GM10847 (cell line): ENCODE data around the gene SERGEF.

Source experiments
- POLR2A ChIP-seq: IDR thresholded peaks from 2 replicates; pipeline ENCODE4 v1.6.1; 2011; ENCODE audit not compliant: insufficient read length; ENCODE audit errors: extremely low read depth

The SERGEF gene

DNA sequence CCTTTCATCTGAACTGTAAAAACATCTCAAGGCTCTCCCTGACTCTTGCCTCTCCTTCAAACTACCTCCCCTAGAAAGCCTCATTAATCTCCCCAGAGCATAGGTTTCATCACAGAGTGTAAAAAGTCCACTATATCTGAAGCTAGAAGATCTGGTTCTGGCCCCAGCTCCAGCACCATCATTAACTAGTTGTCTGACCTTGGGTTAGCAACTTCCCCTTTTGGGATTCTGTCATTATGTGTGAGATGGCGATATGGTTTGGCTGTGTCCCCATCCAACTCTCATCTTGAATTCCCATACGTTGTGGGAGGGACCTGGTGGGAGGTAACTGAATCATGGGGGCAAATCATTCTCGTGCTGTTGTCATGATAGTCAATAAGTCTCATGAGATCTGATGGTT is 181.0 kb downstream of the SERGEF start:
- no peak for TF ChIP-seq POLR2A

DNA sequence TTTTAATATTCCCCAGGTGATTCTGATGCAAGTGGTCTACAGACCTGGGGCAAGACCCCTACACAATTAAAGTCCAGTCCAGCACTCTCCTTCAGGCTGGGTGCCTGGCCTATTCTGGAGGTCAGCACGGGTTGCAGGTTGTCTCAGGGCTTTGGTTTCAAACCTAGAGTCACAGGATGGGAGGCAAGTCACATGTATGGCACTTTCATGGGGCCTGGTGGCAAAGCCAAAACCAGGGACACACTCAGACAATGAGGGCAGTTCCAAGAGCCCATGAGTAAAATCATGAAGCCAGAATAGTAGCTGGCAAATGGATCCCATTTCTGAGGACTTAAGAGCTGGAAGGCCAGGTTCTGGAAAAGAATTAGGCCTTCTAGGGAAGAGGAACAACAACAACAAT is 181.6 kb downstream of the SERGEF start:
- no peak for TF ChIP-seq POLR2A

DNA sequence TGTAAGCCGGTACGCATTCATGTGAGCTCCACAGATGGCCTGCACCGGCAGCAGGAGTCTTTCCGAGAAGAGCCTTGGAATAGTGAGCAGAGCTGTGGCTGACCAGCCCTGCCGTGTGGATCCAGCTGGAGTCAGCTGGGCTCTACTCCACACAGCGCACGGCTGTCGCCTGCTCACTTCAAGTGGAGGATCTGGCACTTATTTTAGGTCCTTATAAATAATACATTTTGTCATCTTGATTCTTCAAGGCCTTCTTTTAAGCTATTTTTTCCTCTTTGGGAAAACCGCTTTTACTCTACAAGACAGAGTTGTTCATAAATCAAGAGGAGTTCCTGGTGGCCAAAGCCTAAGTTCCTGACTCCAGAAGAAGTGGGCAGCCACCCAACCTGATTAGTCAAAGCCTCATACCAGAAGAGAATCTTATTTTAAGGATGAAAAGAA is 184.5 kb downstream of the SERGEF start:
- no peak for TF ChIP-seq POLR2A

DNA sequence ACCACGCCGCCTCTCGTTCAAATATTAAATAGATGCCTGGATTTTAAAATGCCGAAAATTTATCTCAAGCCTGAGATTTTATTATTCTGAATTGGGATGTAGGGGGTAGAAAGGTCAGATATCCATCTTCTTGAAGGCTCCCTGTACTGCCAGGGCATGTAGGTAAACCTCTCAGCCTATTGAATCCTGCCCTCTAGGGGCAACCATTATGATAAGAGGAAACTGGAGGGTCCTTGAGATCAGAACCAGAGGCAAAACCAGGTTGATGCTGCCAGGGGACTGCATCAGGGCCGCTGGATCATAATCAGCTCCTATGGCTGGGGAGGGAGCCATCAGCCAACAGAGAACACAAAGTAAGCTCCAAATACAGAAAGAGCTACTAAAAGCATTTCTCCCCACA is 185.8 kb downstream of the SERGEF start:
- TF ChIP-seq POLR2A: no peak

DNA sequence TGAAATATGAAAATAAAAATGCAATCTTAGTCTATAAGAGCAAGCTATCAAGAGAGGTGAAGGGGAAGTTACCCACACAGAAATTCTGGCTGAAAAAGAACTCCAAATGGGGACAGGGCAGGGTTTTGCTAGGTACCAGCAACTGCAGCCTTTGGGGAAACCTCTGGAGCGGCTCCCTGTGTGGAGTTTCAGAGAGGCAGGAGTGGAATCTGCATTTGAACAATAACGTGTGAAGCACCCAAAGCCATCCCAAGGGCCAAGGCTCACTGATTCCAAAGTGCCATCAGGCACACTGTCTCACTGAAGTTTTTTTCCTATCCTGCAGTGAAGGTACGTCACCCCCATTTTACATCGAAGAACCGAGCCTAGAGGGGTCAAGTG is 190.5 kb downstream of the SERGEF start:
- TF ChIP-seq POLR2A: no peak

DNA sequence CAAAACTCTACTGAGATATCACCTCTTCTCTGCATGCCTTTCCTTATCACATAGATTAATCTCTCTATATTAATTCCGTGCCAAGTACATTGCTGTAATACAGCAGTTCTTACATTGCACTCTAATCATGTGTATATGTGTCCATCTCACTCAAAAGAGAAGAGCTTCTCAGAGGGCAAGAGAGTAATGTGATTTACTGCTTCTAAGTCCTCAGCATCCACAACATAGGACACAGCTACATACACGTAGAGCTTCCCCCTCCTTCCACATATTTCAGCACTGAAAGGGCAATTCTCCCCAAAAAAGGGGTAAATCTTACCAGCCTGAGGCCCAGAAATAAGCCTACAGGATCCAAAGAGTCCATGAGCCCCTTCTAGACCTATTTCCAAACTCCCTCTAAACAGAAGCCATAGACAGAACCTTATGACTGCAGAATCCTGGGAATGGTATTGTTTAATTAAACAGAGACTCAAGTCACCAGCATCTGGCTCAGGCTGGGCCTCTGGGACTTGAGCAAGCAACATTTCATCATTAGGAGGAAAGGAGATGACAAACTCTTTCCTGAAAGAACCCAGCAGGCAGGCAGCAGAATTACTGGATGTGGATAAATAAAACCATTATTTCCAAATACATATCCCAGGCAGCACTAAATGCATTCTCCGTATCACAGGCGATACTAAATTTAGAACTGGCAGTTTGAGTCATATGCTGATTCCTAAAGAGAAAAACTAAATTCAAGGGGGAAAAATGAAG is 191.0 kb downstream of the SERGEF start:
- no peak for TF ChIP-seq POLR2A

DNA sequence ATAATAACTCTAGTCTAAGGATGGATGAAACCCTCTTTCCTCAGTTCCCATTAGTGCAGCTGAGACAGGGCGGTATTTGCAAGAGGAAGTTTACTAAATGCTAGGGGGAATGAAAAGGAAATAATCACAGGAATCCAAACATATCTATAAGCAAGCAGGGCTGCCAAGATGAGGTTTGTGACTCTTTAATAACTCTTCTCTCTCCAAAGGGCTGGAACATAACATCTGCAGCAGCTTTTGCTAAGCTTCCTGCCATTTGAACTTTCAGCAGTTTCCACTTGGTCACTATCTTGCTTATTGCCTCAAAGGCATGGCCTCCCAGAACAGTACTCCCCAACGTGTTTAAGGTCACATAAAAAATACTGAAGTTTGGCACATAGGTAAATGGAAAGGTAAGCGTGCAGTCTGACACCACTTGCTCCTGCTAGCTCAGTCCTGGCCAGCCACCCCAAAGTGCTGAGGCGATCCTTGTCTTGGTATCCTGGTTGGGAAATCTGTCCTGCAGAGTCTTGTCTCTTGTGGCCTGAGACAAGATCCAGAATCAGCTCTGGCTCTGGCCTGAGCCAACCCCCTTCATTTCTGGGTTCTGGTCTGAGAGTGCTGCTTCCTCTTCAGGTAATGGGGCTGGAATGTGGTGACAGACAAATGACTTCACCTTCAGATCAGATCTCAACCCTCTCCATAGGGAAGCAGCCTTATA is 196.5 kb downstream of the SERGEF start:
- no peak for TF ChIP-seq POLR2A

DNA sequence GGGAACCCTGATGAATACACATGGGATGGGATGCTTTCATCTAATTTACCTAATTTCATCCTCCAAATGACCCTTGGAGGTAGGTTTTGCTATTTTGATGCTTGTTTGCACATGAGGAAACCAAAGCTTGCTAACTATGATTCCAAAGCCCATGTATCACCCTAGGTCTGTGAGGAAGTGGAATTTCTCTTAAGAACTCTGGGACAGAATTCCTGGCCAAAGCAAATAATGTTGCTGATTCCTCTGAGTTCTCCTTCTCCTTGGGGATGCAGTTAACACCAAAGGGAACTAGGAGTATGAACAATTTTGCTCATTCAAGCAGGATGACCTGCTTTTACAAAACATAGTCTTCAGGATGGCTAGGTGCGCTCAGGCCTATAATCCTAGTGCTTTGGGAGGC is 198.3 kb downstream of the SERGEF start:
- no peak for TF ChIP-seq POLR2A

DNA sequence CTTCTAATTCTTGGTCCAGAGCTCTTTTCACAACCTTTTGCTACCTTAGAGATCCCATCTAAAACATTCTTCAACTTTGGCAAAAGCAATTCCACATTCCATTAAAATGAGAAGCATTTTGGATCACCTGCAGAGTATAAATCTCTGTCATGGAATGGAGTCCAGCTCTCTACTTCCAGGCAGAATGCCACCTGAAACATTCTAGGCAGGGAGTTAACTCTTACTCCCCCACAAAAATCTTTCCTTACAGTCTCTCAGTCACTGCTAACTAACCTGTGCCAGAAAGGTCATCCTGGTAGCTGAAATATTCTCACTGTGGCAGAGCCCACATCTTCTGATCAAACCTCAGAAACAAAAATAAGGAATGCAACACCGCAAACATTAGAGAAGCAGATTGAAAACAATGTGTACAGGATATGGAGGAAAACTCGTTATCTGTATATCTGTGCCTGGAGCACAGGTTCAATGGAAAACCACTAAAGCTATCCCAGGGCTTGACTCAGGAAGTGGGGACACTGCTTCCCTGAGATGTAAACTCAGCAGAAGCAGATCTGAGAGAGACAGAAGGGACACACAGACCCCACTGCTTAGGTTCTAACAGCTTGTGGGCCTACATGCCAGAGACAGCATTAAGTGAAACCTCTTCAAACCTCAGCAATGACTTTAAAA is 199.3 kb downstream of the SERGEF start:
- no peak for TF ChIP-seq POLR2A

DNA sequence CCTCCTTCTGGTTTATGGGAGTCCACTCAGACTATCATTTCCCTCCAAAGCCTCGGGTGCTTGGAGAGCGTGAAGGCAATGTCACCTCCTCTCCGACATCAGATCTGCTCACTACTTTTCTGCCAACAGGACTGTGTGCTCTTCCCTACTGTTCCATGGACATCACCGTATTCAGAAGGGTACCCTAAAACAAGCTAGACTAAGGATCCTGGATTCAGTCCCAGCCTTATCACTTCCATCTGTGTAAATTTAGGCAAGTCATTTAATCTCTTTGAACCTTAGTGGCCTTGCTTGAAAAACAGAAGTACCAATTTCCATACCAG is 200.0 kb downstream of the SERGEF start:
- TF ChIP-seq POLR2A: no peak

DNA sequence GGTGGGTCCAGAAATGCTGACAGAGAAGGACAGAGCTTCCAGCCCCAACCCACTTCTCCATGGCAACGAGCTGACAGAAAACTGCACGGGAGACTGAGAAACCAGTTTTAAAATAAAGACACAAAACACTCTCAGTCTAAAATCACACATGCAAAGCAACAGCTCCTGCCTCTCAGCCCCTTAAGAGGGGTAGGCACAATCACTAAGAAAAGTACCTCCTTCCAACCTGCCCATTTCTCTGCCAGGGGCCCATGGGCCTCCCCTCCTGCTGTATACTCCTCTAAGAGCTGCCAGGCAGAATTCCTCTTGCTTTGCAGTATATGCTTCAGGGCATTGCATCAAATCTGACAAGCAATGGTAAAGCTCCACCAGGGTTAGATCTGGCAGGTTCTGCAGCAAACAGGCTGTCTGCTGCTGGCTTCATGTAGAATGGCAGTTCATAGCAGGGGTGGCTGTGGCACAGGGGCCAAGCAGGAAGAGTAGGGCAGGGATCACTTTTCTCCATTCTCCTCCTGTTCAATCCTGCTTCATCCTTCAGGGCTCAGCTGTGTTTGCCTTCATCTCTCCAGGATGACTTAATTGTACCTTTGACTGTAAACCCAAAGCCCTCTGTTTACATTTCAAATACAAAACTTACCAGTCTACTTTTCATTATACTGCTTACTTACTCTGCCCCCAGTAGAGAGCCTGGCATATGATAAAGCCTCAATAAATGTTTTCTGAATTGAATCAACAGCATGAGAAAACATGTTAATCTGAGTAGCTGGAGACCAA is 200.6 kb downstream of the SERGEF start:
- TF ChIP-seq POLR2A: no peak

DNA sequence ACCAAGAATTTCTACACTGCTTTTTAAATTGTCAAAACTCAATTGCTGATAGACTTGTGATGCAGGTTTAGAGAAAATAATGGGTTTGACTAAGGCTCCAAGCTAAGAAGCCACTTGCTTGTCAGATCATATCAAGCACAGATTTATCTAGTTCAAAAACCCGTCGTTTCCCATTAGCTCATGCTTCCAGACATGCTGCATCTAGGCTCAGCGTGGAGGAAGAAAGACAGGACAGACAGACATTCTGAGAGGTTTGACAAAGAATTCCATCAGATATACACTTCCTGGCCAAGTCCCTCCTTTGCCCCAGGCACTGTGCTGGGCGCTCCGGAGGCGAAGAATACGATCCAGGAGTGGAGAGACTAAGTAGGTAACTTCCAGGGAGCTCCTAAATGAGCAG is 201.5 kb downstream of the SERGEF start:
- no peak for TF ChIP-seq POLR2A

DNA sequence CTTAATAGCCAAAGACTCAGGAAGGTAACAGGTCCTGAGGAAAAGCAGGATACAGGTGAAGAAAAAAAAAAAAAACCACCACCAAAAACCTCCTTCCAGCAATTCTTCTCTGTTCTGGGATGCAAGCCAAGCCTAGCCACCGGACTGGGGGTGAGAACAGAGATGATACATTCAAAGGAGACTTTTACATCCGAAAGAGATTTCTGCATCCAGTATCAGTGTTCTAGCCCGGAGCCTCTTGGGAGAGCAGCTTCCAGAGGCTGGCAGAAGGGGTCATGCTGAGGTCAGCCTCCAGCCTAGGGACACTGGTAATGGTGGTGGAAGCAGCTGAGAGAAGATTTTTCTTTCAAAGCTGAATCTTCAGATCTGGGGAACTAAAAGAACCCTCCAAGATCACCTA is 202.1 kb downstream of the SERGEF start:
- TF ChIP-seq POLR2A: no peak

DNA sequence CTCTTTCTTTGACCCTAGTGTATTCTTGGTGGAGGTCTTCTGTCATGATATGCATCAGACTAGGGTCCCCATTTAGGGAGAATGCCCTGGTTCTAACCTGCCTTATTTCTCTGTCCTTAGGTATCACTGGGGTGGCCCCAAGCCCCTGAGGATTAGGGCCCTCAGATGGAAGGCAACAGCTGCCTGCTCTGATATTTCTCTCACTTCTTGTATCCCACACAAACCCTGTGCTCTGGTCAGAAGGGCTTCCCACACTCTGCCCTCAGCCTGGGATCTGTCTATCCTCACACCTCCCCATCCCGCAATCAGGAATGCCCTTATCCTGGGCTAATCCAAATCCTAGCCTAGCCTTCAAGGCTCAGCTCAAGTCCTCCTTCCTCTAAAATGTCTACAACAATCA is 202.8 kb downstream of the SERGEF start:
- TF ChIP-seq POLR2A: no peak

DNA sequence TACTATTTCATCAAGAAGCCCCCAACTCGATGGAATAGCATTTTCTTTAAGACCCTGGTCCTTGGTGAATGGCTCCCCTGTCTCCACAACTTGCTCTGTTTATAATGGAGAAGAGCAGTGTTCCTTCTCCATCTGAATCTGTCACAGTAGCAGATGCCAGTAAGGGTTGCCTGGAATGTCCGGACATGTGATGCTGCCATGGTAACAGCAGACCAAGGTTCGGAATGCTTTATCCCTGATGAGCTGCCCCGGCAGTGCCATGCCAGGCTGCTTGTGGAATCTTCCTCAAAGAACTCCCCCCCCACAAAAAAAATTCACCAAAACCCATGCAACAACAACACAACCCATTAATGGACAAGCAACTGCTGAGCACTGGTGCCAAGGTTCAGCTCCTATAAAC is 205.8 kb downstream of the SERGEF start:
- TF ChIP-seq POLR2A: no peak

DNA sequence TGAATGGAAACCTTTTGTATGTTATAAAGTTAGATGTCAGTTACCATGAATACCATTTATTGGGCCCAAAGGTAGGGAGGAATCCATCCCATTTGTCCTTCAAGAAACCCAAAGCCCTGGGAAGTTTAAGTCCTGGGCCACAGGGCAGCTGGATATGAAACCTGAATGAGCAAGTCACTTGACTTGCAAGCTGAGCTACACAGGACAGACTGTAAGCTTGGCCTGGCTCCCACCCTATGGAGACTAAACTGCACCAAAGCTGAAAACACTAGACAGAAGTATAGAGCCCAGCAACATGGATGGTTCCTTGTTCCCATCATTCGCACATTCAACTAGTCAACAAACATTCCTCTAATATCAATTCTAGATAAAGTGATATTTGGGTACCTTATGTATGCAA is 207.0 kb downstream of the SERGEF start:
- no peak for TF ChIP-seq POLR2A
